Prostate gland (tissue), 2 donors: ENCODE measurements around the gene ITSN1.

Source experiments
- POLR2A ChIP-seq: fragments of 450-650 bp; IDR thresholded peaks from one replicate; pipeline ENCODE4 v1.6.1; 2016; ENCODE audit warnings: antibody characterized with exemption, mild to moderate bottlenecking
- TF ChIP-seq, protein P1 (sequence below), 4 experiments: fragments of 200-600 bp in 2 of 4; fragments of 450-650 bp in 2 of 4; sonication (generic) in 2 of 4; IDR thresholded peaks; 1 replicate in 3 of 4; 2 replicates in 1 of 4; pipeline ENCODE4 v1.5.1; 2016 to 2019; ENCODE audit warnings: antibody characterized with exemption in 4 of 4, mild to moderate bottlenecking in 2 of 4, moderate library complexity in 2 of 4

DNA sequence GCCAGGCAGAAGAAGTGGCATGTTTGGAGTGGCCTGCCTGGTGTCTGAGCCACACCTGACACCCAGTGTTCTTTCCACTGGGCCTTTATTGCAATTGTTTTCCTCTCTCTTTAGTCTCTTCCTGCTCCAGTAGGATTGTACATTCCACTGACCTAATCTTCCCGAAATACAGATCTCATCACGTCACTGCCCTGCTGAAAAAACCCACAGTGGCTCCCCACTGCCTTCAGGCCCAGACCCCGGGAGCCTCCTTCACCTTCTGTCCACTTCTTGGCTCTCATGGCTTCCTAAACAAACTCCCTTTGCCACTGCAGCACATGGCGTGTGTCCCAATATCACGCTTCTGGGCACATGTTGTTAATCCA is 298.6 kb downstream of the ITSN1 start:
- TF ChIP-seq, protein P1, sequence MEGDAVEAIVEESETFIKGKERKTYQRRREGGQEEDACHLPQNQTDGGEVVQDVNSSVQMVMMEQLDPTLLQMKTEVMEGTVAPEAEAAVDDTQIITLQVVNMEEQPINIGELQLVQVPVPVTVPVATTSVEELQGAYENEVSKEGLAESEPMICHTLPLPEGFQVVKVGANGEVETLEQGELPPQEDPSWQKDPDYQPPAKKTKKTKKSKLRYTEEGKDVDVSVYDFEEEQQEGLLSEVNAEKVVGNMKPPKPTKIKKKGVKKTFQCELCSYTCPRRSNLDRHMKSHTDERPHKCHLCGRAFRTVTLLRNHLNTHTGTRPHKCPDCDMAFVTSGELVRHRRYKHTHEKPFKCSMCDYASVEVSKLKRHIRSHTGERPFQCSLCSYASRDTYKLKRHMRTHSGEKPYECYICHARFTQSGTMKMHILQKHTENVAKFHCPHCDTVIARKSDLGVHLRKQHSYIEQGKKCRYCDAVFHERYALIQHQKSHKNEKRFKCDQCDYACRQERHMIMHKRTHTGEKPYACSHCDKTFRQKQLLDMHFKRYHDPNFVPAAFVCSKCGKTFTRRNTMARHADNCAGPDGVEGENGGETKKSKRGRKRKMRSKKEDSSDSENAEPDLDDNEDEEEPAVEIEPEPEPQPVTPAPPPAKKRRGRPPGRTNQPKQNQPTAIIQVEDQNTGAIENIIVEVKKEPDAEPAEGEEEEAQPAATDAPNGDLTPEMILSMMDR (IDR thresholded peaks at IDR 0.05) = no peak
- no peak for TF ChIP-seq POLR2A
